ENCODE data around the gene CYB561D2. TPM values are rescaled to one million over a fixed set of nuclear protein-coding genes. Genes with fewer than 3 reads are reported as not detected.

Gene CYB561D2
- total and polyA plus RNA-seq, 2 of the 13 experiments (the other 11 are each of a cell fraction or from before 2014, with no cell fraction given): 11.1 to 17.2 TPM

DNA sequence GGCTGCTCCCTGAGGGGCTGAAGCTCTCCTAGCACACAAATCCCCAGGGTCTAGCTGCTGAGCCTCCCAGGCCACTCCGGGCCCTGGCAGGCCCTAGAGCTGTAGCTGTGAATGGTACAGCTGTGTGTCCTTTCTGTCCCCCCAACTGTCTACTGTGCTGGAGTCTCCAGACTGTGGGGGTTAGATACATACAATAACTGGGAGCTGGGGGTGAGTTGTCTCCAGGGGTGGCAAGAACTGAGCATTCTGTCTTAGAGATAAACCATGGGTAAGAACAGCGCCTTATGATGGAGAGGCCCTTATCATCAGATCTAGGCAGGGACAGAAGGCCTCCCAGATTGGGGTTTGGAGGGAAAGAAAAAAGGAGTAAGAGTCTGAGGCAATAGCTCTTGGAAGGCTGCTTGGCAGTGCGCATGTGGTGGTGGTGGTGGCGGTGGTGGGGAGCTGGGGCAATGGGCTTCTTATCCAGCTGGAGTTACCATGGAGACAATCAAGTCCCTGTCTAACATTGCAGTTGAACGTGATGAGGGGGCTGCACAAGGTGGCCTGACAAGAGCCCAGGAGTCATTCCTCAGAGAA, 3.6 kb downstream of the CYB561D2 start:
- POLR2A ChIA-PET: interaction anchor here (0.8 to 1.9 kb wide), 3 partner anchors 17 to 215 kb away, joined by 3 to 6 read pairs (median 3); partner anchors contain the start of gene HEMK1
- 95% methylated on average over 5 of the region's 5 CpGs for WGBS (ENCODE audit: low lambda C conversion rate)
- ATAC-seq (no peak), DNase-seq (ENCODE audit: low spot score) (no peak), FAIRE-seq (no peak)
- Histone ChIP-seq H3K79me2 (ENCODE audit: insufficient read depth, low read length) (peaks cover 50% of the 10 kb centered on the region), H3K4me3 (replicated peaks in 1 of 3; ENCODE audit: insufficient read depth in 1 of 3, low read depth in 2 of 3, low read length in 3 of 3) (no peak overlapping the region), H3K4me1 (ENCODE audit: insufficient read depth, low read length) (peaks cover 57% of the 10 kb centered on the region), H3K27me3 (ENCODE audit: control insufficient read depth in 1 of 2, insufficient read depth in 2 of 2, low read length in 2 of 2) (no peaks in the 10 kb centered on the region), H2AFZ (ENCODE audit: low read length) (no peak overlapping the region), H3K9ac (ENCODE audit: insufficient read depth, low read depth, low read length) (no peak overlapping the region), H3K4me2 (ENCODE audit: low read depth, low read length) (no peak overlapping the region), H3K27ac (ENCODE audit: extremely low read length, insufficient read depth, low read length) (no peak overlapping the region), H4K20me1 (ENCODE audit: insufficient read depth, low read length) (peaks cover 25% of the 10 kb centered on the region), H3K9me3 (ENCODE audit: low read length) (no peaks in the 10 kb centered on the region), H3K36me3 (replicated peaks in 1 of 2; ENCODE audit: control insufficient read depth in 1 of 2, insufficient read depth in 2 of 2, low read length in 2 of 2) (peaks cover 10 to 31% of the 10 kb centered on the region in 2 experiments; a peak in 4 of 5 replicates)
- intact Hi-C loops (cut with micrococcal nuclease; ENCODE audit: unreplicated experiment): no loop called here
- no TSS peak for BruUV-seq (replicated peaks)
- in situ Hi-C loops (cut with HindIII; ENCODE audit: extremely low pct_ligation_motif_present, low pct_unique_long_range_greater_than_20kb): no loop called here
- CTCF ChIA-PET (ENCODE audit: low intra/inter-chr PET ratio, low total read pairs): no interaction called here
- TF ChIP-seq ZNF121 (CRISPR knock-in tag; IDR thresholded peaks at IDR 0.05) (no peak), ZNF678 (CRISPR knock-in tag; IDR thresholded peaks at IDR 0.05) (no peak), CBX2 (IDR thresholded peaks at IDR 0.05; ENCODE audit: low read depth, low read length) (no peak), CBX2 (CRISPR knock-in tag; IDR thresholded peaks at IDR 0.05; ENCODE audit: low read depth) (no peak), SAFB2 (CRISPR knock-in tag; IDR thresholded peaks at IDR 0.05; ENCODE audit: borderline replicate concordance, low read depth) (no peak), ZNF12 (CRISPR knock-in tag; IDR thresholded peaks at IDR 0.05) (no peak), KDM5B (CRISPR knock-in tag; IDR thresholded peaks at IDR 0.05; ENCODE audit: borderline replicate concordance) (no peak), ZBTB33 (CRISPR knock-in tag; IDR thresholded peaks at IDR 0.05) (no peak), ZNF280B (CRISPR knock-in tag; IDR thresholded peaks at IDR 0.05; ENCODE audit: borderline replicate concordance) (no peak), MAFF (IDR thresholded peaks at IDR 0.05; ENCODE audit: low read depth, low read length) (no peak), ZNF530 (CRISPR knock-in tag; IDR thresholded peaks at IDR 0.05; ENCODE audit: low read depth) (no peak), SIX4 (CRISPR knock-in tag; IDR thresholded peaks at IDR 0.05) (no peak), FOXA1 (IDR thresholded peaks at IDR 0.05) (no peak), FOXA1 (CRISPR knock-in tag; IDR thresholded peaks at IDR 0.05) (no peak), GLI4 (CRISPR knock-in tag; IDR thresholded peaks at IDR 0.05; ENCODE audit: borderline replicate concordance) (no peak), CSRNP1 (CRISPR knock-in tag; IDR thresholded peaks at IDR 0.05) (no peak)
- TF ChIP-seq, protein P1, sequence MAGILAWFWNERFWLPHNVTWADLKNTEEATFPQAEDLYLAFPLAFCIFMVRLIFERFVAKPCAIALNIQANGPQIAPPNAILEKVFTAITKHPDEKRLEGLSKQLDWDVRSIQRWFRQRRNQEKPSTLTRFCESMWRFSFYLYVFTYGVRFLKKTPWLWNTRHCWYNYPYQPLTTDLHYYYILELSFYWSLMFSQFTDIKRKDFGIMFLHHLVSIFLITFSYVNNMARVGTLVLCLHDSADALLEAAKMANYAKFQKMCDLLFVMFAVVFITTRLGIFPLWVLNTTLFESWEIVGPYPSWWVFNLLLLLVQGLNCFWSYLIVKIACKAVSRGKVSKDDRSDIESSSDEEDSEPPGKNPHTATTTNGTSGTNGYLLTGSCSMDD (CRISPR knock-in tag; IDR thresholded peaks at IDR 0.05): no peak
- TF ChIP-seq, protein P2, sequence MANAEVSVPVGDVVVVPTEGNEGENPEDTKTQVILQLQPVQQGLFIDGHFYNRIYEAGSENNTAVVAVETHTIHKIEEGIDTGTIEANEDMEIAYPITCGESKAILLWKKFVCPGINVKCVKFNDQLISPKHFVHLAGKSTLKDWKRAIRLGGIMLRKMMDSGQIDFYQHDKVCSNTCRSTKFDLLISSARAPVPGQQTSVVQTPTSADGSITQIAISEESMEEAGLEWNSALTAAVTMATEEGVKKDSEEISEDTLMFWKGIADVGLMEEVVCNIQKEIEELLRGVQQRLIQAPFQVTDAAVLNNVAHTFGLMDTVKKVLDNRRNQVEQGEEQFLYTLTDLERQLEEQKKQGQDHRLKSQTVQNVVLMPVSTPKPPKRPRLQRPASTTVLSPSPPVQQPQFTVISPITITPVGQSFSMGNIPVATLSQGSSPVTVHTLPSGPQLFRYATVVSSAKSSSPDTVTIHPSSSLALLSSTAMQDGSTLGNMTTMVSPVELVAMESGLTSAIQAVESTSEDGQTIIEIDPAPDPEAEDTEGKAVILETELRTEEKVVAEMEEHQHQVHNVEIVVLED (CRISPR knock-in tag; IDR thresholded peaks at IDR 0.05; ENCODE audit: borderline replicate concordance): no peak
